ENCODE results near the gene PRL. TPM values are rescaled to one million over a fixed set of nuclear protein-coding genes. Genes with fewer than 3 reads are reported as not detected.

The PRL gene
- total RNA-seq, 1 donor from 2014 or later: not detected

- no peak for DNase-seq (ENCODE audit: low spot score in 2 of 2)
- H3K27me3 ChIP-seq: no peaks in the 10 kb centered on the region
Observed at GRCh38 chr6:22330941-22331340, 34.1 kb upstream of the PRL start.

GRCh38 chr6:22328474-22328873, 31.6 kb upstream of the PRL start:
- intact Hi-C loops (cut with DNase I): no loop called here
- no peak overlapping the region for H3K27ac ChIP-seq

More at GRCh38 chr6:22330941-22331340, 34.1 kb upstream of the PRL start:
- no peak for TF ChIP-seq CTCF (IDR thresholded peaks at IDR 0.05)
- intact Hi-C loops (cut with DNase I): no loop called here
- Histone ChIP-seq H3K36me3 (no peaks in the 10 kb centered on the region), H3K9me3 (no peaks in the 10 kb centered on the region), H3K4me1 (no peaks in the 10 kb centered on the region), H3K27ac (no peak overlapping the region), H3K4me3 (no peak overlapping the region)

GRCh38 chr6:22327881-22328280, 31.0 kb upstream of the PRL start:
- no peaks in the 10 kb centered on the region for H3K4me1 ChIP-seq
- no peaks in the 10 kb centered on the region for H3K27me3 ChIP-seq
- no peak overlapping the region for H3K4me3 ChIP-seq
- H3K9me3 ChIP-seq: no peaks in the 10 kb centered on the region
- no peak overlapping the region for H3K27ac ChIP-seq
- intact Hi-C loops (cut with DNase I): no loop called here
- H3K36me3 ChIP-seq: no peaks in the 10 kb centered on the region
- no peak for DNase-seq (ENCODE audit: low spot score in 2 of 2)
- TF ChIP-seq CTCF (IDR thresholded peaks at IDR 0.05): no peak

More at GRCh38 chr6:22328474-22328873, 31.6 kb upstream of the PRL start:
- no peak for DNase-seq (ENCODE audit: low spot score in 2 of 2)
- TF ChIP-seq CTCF (IDR thresholded peaks at IDR 0.05): no peak
- Histone ChIP-seq H3K9me3 (no peaks in the 10 kb centered on the region), H3K4me3 (no peak overlapping the region), H3K27me3 (no peaks in the 10 kb centered on the region), H3K4me1 (no peaks in the 10 kb centered on the region), H3K36me3 (no peaks in the 10 kb centered on the region)

GRCh38 chr6:22326500-22326899, 29.7 kb upstream of the PRL start:
- peaks cover 0 to under 1% of the 10 kb centered on the region in 2 donors for H3K4me1 ChIP-seq
- DNase-seq (ENCODE audit: low spot score in 2 of 2): no peak
- no peak overlapping the region for H3K27ac ChIP-seq
- intact Hi-C loops (cut with DNase I): no loop called here
- TF ChIP-seq CTCF (IDR thresholded peaks at IDR 0.05): no peak
- no peak overlapping the region for H3K4me3 ChIP-seq
- no peaks in the 10 kb centered on the region for H3K36me3 ChIP-seq
- no peaks in the 10 kb centered on the region for H3K27me3 ChIP-seq
- no peaks in the 10 kb centered on the region for H3K9me3 ChIP-seq

DNA sequence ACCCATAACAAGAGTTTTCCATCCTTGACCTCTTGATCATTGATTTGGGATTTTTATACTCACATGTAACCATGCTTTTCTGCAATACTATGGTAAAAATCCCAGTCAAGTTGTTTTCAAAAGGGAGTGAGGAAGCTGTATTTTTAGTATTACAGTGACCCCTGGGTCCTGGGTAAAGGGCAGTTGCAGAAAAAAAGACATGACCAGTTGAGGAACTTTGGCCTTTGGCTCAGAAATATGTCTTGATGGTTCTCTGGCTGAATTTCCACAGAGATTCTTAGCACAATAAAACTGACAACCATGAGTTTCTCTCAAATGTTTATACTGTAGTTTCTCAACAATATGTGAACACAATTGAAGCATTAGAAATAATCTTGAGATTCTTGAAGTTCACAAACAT, 28.6 kb upstream of the PRL start:
- H3K27me3 ChIP-seq: no peaks in the 10 kb centered on the region
- intact Hi-C loops (cut with DNase I): no loop called here

More for the DNA sequence above, 28.6 kb upstream of the PRL start:
- H3K4me1 ChIP-seq: peaks cover 0 to 4% of the 10 kb centered on the region in 2 donors
- H3K36me3 ChIP-seq: no peaks in the 10 kb centered on the region
- TF ChIP-seq CTCF (IDR thresholded peaks at IDR 0.05): no peak
- no peak overlapping the region for H3K27ac ChIP-seq
- no peak for DNase-seq (ENCODE audit: low spot score in 2 of 2)
- no peak overlapping the region for H3K4me3 ChIP-seq
- H3K9me3 ChIP-seq: no peaks in the 10 kb centered on the region
